ENCODE results near the gene CCDC175.

GRCh38 chr14:59566296-59566695, 10.3 kb downstream of the CCDC175 start:
- no peak for TF ChIP-seq CTCF (IDR thresholded peaks at IDR 0.05; ENCODE audit: extremely low read depth in 1 of 2, insufficient read depth in 1 of 2, low read depth in 1 of 2, low read length in 2 of 2)
- TF ChIP-seq POLR2A (IDR thresholded peaks at IDR 0.05; ENCODE audit: low read depth, low read length) = no peak
- TF ChIP-seq MAX (IDR thresholded peaks at IDR 0.05; ENCODE audit: insufficient read depth, insufficient read length) = no peak
- no peak for TF ChIP-seq POLR2AphosphoS5 (IDR thresholded peaks at IDR 0.05; ENCODE audit: insufficient read depth, low read depth, low read length)

Measured in endothelial cell of umbilical vein (primary cell).